HK-2 (cell line): Measurements from ENCODE around the gene ANO10.
"Not testable (repeated sequence)": the region's sequence is repeated elsewhere in the genome, so short reads cannot be mapped to it uniquely, and the experiment has no call there.

Source experiments
- DNase-seq: peaks from one replicate; pipeline ENCODE4 v3.0.0-alpha.2; 2018; ENCODE audit not compliant: unreplicated experiment

Gene ANO10

GRCh38 chr3:43621656-43622432, at the start of gene ANO10:
TSS of gene ANO10 (minus strand) at chr3:43622011. CDS start at chr3:43605852, 16,159 bp downstream.
- peak; percentile 97 for DNase-seq

- DNase-seq = no peak
Measured at GRCh38 chr3:43670635-43671522, 49.1 kb upstream of the ANO10 start.

- DNase-seq = not testable (repeated sequence)
Measured at GRCh38 chr3:43665011-43665410, 43.2 kb upstream of the ANO10 start.

GRCh38 chr3:43661376-43661775, 39.6 kb upstream of the ANO10 start:
- DNase-seq = not testable (repeated sequence)

- DNase-seq = no peak
Measured at GRCh38 chr3:43659250-43659880, 37.6 kb upstream of the ANO10 start.

GRCh38 chr3:43656390-43656789, 34.6 kb upstream of the ANO10 start:
- not testable (repeated sequence) for DNase-seq

GRCh38 chr3:43650345-43650744, 28.5 kb upstream of the ANO10 start:
- no peak for DNase-seq

GRCh38 chr3:43649365-43649968, 27.7 kb upstream of the ANO10 start:
- DNase-seq = no peak

- no peak for DNase-seq
Measured at GRCh38 chr3:43648957-43649356, 27.1 kb upstream of the ANO10 start.

GRCh38 chr3:43647331-43648166, 25.7 kb upstream of the ANO10 start:
- DNase-seq = no peak

- no peak for DNase-seq
Measured at GRCh38 chr3:43644443-43644842, 22.6 kb upstream of the ANO10 start.

- DNase-seq = no peak
Measured at GRCh38 chr3:43641306-43642114, 19.7 kb upstream of the ANO10 start.

- DNase-seq = no peak
Measured at GRCh38 chr3:43640681-43641080, 18.9 kb upstream of the ANO10 start.

- DNase-seq = peak; percentile 58
Measured at GRCh38 chr3:43638594-43639447, 17.0 kb upstream of the ANO10 start.

GRCh38 chr3:43637702-43638101, 15.9 kb upstream of the ANO10 start:
- DNase-seq = no peak

- no peak for DNase-seq
Measured at GRCh38 chr3:43632986-43633385, 11.2 kb upstream of the ANO10 start.

- peak; percentile 61 for DNase-seq
Measured at GRCh38 chr3:43632269-43632733, 10.5 kb upstream of the ANO10 start.

GRCh38 chr3:43629741-43630140, 7.9 kb upstream of the ANO10 start:
- DNase-seq = no peak

- DNase-seq = no peak
Measured at GRCh38 chr3:43629257-43629656, 7.4 kb upstream of the ANO10 start.
